Esophagus muscularis mucosa (tissue), 3 donors: ENCODE results near the gene MAPKAP1.

Experiments used
- POLR2AphosphoS5 ChIP-seq, 2 donors: sonication (generic); formaldehyde crosslinking; IDR thresholded peaks; one replicate each; pipeline ENCODE4 v1.6.1; 2017; ENCODE audit warnings: antibody characterized with exemption in 2 of 2
- TF ChIP-seq, protein P1 (sequence below), 3 experiments: fragments of 200-600 bp in 2 of 3; fragments of 450-650 bp in 1 of 3; sonication (generic) in 2 of 3; IDR thresholded peaks; one replicate each; pipeline ENCODE4 v1.5.1; 2017 to 2019; ENCODE audit warnings: antibody characterized with exemption in 3 of 3, mild to moderate bottlenecking in 2 of 3, moderate library complexity in 1 of 3

DNA sequence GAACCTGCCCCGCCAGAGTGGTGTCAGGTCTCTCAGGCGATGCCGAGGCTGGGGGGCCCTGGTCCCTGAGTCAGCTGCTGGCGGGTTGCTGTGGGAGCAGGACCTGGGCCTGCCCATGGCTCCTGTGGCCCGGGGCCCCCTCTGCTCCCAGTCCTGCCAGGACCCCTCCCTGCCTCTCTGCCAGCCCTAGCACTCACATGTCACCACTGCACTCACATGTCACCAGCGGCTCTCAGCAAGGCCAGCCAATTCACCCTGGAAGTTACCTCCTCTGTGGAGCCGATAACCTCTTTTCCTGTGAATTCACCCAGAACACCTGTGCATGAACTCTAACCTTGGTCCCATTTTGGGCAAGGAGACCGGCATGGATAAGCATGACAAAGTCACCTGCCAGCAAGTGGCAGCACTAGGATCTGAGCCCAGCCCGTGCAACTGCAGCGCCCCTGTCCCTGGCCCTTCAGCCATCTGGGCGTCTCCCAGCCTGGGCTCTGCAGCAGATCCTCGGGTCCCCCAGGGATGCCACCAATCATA lies 275.2 kb downstream of the MAPKAP1 start:
- TF ChIP-seq, protein P1, sequence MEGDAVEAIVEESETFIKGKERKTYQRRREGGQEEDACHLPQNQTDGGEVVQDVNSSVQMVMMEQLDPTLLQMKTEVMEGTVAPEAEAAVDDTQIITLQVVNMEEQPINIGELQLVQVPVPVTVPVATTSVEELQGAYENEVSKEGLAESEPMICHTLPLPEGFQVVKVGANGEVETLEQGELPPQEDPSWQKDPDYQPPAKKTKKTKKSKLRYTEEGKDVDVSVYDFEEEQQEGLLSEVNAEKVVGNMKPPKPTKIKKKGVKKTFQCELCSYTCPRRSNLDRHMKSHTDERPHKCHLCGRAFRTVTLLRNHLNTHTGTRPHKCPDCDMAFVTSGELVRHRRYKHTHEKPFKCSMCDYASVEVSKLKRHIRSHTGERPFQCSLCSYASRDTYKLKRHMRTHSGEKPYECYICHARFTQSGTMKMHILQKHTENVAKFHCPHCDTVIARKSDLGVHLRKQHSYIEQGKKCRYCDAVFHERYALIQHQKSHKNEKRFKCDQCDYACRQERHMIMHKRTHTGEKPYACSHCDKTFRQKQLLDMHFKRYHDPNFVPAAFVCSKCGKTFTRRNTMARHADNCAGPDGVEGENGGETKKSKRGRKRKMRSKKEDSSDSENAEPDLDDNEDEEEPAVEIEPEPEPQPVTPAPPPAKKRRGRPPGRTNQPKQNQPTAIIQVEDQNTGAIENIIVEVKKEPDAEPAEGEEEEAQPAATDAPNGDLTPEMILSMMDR (IDR thresholded peaks at IDR 0.05) = no peak
- TF ChIP-seq POLR2AphosphoS5 (IDR thresholded peaks at IDR 0.05) = no peak
